HG03460 (cell line): ENCODE results near the gene PRDX1.

ENCODE experiments used
- ATAC-seq: cut with Tn5 transposase; IDR thresholded peaks from one replicate; pipeline ENCODE4 v1.9.1; 2021; ENCODE audit not compliant: unreplicated experiment

The PRDX1 gene

GRCh38 chr1:45470306-45470798 lies 51.3 kb downstream of the PRDX1 start:
- ATAC-seq = peak; percentile 45

GRCh38 chr1:45467353-45467752 lies 54.3 kb downstream of the PRDX1 start:
- peak; percentile 59 for ATAC-seq

- ATAC-seq = no peak
Measured at GRCh38 chr1:45465277-45465676, 56.4 kb downstream of the PRDX1 start.
